GM18517 (cell line): ENCODE measurements around the gene SON.
"Not testable (repeated sequence)": the region's sequence is repeated elsewhere in the genome, so short reads cannot be mapped to it uniquely, and the experiment has no call there.

Source experiments
- ATAC-seq: cut with Tn5 transposase; IDR thresholded peaks from one replicate; pipeline ENCODE4 v1.9.1; 2021; ENCODE audit warnings: mild to moderate bottlenecking, moderate library complexity; ENCODE audit not compliant: unreplicated experiment

SON gene

GRCh38 chr21:33542640-33543504 lies at the start of gene SON:
Gene SON (plus strand): TSS chr21:33543038. CDS start chr21:33543093, 55 bp downstream.
- peak; percentile 81 for ATAC-seq

GRCh38 chr21:33493756-33494155 lies 49.1 kb upstream of the SON start:
- ATAC-seq = no peak

- no peak for ATAC-seq
Measured at GRCh38 chr21:33495743-33496142, 47.1 kb upstream of the SON start.

DNA sequence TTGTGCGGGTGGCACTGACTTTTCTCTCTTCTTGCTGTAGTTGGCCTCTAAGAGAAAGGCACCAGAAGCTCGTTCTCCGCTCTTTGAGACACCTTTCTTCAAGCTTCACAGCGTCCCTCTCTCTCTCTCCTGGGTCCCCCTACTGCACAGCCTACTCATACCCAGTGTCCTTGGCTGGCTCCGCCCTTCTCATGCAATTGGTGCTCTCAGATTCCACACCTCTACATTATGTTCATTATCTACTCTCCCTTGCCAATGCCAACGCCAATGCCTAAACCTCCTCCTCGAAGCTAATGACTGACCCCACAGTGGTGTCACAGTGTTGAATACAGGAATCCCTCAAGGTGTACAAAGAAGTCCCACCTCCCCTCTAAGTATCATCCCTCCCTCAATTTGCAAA lies 46.5 kb upstream of the SON start:
- no peak for ATAC-seq

- no peak for ATAC-seq
Measured at GRCh38 chr21:33505833-33506232, 37.0 kb upstream of the SON start.

GRCh38 chr21:33507003-33507402 lies 35.8 kb upstream of the SON start:
- not testable (repeated sequence) for ATAC-seq

DNA sequence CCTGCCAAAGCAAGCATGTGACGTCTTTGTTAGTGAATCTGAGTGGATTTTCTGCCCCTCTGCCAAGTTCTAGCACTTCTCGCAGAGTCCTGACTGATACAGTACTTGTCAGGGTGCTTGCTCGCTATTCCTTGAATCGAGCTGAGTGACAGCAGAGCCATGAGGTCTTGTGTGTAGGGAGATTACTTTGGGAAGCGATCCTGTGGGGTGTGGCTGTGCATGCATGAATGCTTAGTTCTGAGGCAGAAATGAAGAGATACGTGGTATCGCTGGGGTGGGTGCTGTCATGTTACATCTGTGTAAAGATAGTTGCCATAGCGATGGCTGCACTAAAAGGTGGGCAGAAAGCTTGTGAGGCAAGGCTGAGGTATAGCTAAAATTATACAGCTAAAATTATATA lies 32.0 kb upstream of the SON start:
- ATAC-seq = no peak

- no peak for ATAC-seq
Measured at GRCh38 chr21:33511639-33512038, 31.2 kb upstream of the SON start.

GRCh38 chr21:33512481-33512880 lies 30.4 kb upstream of the SON start:
- ATAC-seq = no peak

- ATAC-seq = no peak
Measured at GRCh38 chr21:33514229-33514628, 28.6 kb upstream of the SON start.

GRCh38 chr21:33518899-33519298 lies 23.9 kb upstream of the SON start:
- no peak for ATAC-seq

DNA sequence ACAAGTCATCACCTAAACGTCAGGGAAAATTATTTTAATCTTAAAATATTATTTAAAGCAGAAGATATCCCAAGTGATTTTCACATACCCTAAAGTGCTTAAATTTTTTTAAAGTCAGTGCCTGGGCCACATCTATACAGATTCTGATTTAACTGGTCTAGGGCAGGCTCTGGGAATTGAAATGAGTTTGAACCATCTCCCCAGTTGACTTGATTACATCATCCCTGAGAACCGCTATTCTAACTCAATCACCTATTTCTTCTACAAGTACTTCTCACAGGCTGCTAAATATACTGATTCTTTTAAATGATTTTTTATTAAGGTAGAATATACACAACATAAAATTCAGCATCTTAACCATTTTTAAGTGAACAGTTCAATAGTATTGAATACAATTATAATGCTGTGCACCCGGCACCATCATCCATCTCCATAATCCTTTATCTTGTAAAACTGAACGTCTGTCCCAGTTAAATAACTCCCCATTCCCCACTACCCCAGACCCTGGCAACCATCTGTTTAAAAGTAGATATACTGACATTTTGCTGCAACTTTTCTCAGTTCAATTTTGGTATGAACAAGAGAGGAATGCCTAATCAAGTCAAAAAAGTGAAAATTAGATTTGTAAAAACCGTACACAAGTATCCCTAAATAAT lies 20.4 kb upstream of the SON start:
- ATAC-seq = no peak

DNA sequence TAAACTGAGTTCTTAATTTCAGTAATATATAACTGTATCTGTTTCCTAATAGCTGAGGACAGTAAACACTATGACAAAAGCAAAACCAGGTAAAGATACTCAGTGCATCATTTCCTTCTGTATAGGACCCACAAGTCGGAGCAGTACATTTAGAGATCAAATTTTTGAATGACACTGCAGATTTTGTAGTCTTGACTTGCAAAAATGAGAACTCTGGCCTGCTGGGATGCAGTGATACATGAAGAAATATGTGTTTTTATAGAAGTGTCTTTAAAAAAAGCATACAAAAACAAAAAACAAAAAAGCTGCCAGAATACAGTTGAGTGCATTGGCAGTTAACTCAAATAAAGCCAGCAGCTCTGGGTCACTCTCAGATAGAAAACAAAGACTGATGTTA lies 19.9 kb upstream of the SON start:
- no peak for ATAC-seq

GRCh38 chr21:33531007-33531406 lies 11.8 kb upstream of the SON start:
- ATAC-seq = no peak

DNA sequence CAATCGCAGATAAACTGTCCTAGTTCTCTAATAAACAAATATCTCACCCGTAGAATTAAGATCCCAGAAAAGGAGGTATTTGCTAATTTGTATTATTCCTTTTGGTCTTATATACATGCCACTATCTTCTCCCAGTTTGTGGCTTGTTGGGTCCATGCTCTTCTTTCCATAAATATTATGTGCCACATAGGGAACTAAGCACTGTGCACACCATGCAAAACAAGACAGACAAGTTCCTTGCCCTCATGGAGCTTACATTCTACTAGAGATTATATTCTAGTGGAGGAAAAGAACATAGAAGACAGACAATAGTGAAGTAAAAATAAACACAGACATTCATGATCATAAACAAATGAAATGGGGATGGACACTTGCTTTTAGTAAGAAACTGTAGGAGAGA lies 5.6 kb upstream of the SON start:
- ATAC-seq = no peak

- no peak for ATAC-seq
Measured at GRCh38 chr21:33539616-33540015, 3.2 kb upstream of the SON start.

DNA sequence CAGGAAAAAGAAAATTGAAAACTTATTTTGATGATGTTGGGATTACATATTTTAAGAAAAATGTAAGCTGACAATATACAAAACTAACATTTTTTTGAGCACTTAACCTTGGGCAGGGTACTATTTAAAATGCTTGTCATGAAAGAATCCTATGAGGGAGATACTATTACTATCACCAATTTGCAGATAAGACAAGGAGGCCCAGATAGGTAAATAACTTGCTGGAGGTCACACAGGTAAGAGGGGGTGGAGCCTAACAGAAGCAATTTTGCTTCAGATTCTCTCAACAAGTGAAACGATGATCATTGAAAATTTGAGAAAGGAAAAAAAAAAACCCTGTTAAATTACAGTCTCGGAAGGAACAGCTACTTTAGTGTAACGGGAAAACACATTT lies 2.1 kb upstream of the SON start:
- no peak for ATAC-seq

- ATAC-seq = no peak
Measured at GRCh38 chr21:33541105-33541711, 1.6 kb upstream of the SON start.

GRCh38 chr21:33541756-33542639 lies 840 bp upstream of the SON start, which contains the start of gene GART:
Gene GART (minus strand): TSS chr21:33542117. CDS start chr21:33539315, 2,802 bp downstream.
- ATAC-seq = peak; percentile 50

DNA sequence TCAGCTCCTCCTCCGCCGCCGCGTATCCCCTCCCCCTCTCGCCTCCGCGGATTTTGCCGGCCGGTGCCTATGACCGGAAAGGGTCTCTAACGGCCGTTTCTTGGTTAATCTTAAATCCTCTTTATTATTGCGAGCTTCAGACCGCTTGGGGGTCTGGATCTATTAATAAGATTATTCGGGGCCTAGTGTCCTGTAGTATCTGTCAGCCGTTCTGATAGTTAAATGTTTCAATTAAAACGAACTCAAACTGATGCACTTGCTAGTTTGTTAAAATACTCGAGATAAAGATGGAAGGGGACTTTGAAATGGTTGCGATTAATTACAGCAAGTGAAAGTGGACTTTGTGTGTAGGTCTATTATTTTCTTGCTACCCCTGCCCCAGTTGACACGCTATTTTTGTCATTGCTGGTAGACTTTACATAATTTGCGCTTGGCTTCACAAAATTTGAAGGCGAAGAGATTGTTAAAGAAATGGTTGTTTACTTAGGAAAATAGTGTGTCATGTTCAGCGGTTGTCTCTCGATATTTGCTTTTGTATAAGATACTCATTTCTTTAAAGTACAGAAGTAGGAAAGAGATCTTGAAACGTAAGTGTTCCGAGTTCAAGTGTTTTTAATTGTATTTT lies 779 bp downstream of the SON start:
- ATAC-seq = no peak
